ENCODE results near the gene GCNT4.
A peak's percentile ranks its signal among the peaks of the same experiment; 100 is the strongest.

GCNT4 gene

GRCh38 chr5:75058986-75059535, 6.7 kb upstream of the GCNT4 start:
- ChIA-PET CTCF (interaction anchor here (1.5 to 3.8 kb wide), 4 partner anchors 9 to 22 kb away, joined by 3 to 14 read pairs (median 6); no protein-coding TSS in a partner anchor), POLR2A (no interaction called here)
- TF ChIP-seq, protein P1, sequence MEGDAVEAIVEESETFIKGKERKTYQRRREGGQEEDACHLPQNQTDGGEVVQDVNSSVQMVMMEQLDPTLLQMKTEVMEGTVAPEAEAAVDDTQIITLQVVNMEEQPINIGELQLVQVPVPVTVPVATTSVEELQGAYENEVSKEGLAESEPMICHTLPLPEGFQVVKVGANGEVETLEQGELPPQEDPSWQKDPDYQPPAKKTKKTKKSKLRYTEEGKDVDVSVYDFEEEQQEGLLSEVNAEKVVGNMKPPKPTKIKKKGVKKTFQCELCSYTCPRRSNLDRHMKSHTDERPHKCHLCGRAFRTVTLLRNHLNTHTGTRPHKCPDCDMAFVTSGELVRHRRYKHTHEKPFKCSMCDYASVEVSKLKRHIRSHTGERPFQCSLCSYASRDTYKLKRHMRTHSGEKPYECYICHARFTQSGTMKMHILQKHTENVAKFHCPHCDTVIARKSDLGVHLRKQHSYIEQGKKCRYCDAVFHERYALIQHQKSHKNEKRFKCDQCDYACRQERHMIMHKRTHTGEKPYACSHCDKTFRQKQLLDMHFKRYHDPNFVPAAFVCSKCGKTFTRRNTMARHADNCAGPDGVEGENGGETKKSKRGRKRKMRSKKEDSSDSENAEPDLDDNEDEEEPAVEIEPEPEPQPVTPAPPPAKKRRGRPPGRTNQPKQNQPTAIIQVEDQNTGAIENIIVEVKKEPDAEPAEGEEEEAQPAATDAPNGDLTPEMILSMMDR (IDR thresholded peaks at IDR 0.05; ENCODE audit: control extremely low read depth, extremely low read depth, low read depth, missing control alignments), result no peak
- DNase-seq (ENCODE audit: extremely low spot score), result no peak

- ChIA-PET POLR2A (no interaction called here), CTCF (interaction anchor here (3.8 kb wide), 1 partner anchor 7 kb away, joined by 14 read pairs; no protein-coding TSS in a partner anchor)
- TF ChIP-seq, protein P1 (IDR thresholded peaks at IDR 0.05; ENCODE audit: control extremely low read depth, extremely low read depth, low read depth, missing control alignments), result no peak
- DNase-seq (ENCODE audit: extremely low spot score), result no peak
These were observed 5.2 kb upstream of the GCNT4 start for GRCh38 chr5:75057561-75057960.

- ChIA-PET POLR2A (no interaction called here), CTCF (interaction anchor here (1.6 kb wide), 1 partner anchor 14 kb away, joined by 3 read pairs; no protein-coding TSS in a partner anchor)
- no peak for DNase-seq (ENCODE audit: extremely low spot score)
- TF ChIP-seq, protein P1 (IDR thresholded peaks at IDR 0.05; ENCODE audit: control extremely low read depth, extremely low read depth, low read depth, missing control alignments), result no peak
These were observed 3.4 kb upstream of the GCNT4 start for GRCh38 chr5:75055727-75056144.

GRCh38 chr5:75054134-75054930, 2.0 kb upstream of the GCNT4 start:
- DNase-seq (ENCODE audit: extremely low spot score), result no peak
- POLR2A ChIA-PET, result no interaction called here
- TF ChIP-seq, protein P1 (IDR thresholded peaks at IDR 0.05; ENCODE audit: control extremely low read depth, extremely low read depth, low read depth, missing control alignments), result no peak
- CTCF ChIA-PET, result no interaction called here

- DNase-seq (ENCODE audit: extremely low spot score), result peak; percentile 32
- CTCF ChIA-PET, result no interaction called here
- POLR2A ChIA-PET, result no interaction called here
- TF ChIP-seq, protein P1 (IDR thresholded peaks at IDR 0.05; ENCODE audit: control extremely low read depth, extremely low read depth, low read depth, missing control alignments), result peak; percentile 7
These were observed 1.2 kb upstream of the GCNT4 start for GRCh38 chr5:75053304-75054133.

DNA sequence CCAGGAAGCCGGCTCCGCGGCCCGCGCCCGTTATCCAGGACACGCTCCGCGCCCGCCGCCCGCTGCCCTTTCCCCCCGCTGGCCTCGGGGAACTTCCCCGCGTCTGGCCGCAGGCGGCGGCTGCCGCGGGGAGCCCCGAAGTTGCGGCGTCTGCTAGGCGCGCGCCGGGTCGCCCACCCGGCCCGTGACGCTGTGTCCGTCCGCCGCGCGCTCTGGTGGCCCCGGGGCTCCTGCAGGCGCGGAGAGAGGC, 621 bp upstream of the GCNT4 start:
- POLR2A ChIA-PET, result no interaction called here

More for the DNA sequence above, 621 bp upstream of the GCNT4 start:
- TF ChIP-seq, protein P1 (IDR thresholded peaks at IDR 0.05; ENCODE audit: control extremely low read depth, extremely low read depth, low read depth, missing control alignments), result no peak
- CTCF ChIA-PET, result no interaction called here
- no peak for DNase-seq (ENCODE audit: extremely low spot score)

Data from GM10248 (cell line).